ENCODE measurements around the gene CAPZB. TPM values are rescaled to one million over a fixed set of nuclear protein-coding genes. Genes with fewer than 3 reads are reported as not detected.
A peak's percentile ranks its signal among the peaks of the same experiment; 100 is the strongest.

The CAPZB gene
- total RNA-seq, 3 donors from 2014 or later, result 112 to 114 (median 113) TPM

DNA sequence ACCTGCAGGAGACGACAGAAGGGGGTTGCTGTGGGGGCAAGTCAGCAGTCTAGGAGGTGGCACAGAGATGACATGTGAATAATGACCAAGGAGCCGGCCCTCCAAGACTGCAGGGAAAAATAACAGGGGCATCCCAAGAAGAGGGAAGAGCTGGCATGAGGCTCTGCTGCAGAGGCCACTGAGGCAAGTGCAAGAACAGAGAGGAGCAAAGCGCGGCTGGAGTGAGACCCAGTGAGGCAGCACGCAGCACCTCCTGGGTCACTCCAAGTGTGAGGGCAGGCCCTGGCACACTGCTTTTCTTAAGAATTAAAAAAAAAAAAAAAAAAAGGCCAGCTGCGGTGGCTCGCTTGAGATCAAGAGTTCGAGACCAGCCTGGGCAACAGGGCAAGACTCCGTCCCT is 93.1 kb downstream of the CAPZB start:
- H3K27ac ChIP-seq, result peak overlapping the region; percentile 84 to 90
- intact Hi-C loops (cut with DNase I; ENCODE audit: low total_unique reads), result no loop called here
- H3K27me3 ChIP-seq, result no peaks in the 10 kb centered on the region
- no peak overlapping the region for H3K4me3 ChIP-seq
- TF ChIP-seq, protein P1, sequence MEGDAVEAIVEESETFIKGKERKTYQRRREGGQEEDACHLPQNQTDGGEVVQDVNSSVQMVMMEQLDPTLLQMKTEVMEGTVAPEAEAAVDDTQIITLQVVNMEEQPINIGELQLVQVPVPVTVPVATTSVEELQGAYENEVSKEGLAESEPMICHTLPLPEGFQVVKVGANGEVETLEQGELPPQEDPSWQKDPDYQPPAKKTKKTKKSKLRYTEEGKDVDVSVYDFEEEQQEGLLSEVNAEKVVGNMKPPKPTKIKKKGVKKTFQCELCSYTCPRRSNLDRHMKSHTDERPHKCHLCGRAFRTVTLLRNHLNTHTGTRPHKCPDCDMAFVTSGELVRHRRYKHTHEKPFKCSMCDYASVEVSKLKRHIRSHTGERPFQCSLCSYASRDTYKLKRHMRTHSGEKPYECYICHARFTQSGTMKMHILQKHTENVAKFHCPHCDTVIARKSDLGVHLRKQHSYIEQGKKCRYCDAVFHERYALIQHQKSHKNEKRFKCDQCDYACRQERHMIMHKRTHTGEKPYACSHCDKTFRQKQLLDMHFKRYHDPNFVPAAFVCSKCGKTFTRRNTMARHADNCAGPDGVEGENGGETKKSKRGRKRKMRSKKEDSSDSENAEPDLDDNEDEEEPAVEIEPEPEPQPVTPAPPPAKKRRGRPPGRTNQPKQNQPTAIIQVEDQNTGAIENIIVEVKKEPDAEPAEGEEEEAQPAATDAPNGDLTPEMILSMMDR (IDR thresholded peaks at IDR 0.05), result no peak
- H3K4me1 ChIP-seq, result peaks cover 4 to 5% of the 10 kb centered on the region in 2 donors
- H3K9me3 ChIP-seq, result no peaks in the 10 kb centered on the region
- no peaks in the 10 kb centered on the region for H3K36me3 ChIP-seq
- DNase-seq (ENCODE audit: low spot score in 2 of 2), result no peak

DNA sequence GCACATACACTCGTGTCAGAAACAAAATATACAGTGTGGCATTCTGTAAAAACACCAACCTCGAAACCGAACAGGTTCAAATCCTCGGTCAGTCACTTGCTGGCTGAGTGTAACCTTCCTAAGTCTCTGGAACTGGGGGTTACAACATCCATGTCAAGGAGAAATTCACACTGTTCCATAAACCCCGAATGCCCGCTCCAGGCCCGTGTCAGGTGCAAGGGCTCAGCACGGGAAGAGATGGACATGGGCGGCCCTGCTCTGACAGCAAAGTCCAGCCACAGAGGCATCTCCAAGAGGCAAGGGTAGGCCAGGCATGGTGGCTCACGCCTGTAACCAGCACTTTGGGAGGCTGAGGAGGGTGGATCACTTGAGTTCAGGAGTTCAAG is 93.8 kb downstream of the CAPZB start:
- Histone ChIP-seq H3K4me3 (peak overlapping the region in 1 of 3 donors; percentile 13), H3K27me3 (no peaks in the 10 kb centered on the region), H3K4me1 (peaks cover 4 to 7% of the 10 kb centered on the region in 2 donors), H3K9me3 (no peaks in the 10 kb centered on the region), H3K36me3 (no peaks in the 10 kb centered on the region), H3K27ac (peak overlapping the region; percentile 84 to 90)
- TF ChIP-seq, protein P1 (IDR thresholded peaks at IDR 0.05), result peak in 1 of 3 donors; percentile 1
- TF ChIP-seq POLR2A (IDR thresholded peaks at IDR 0.05), result no peak
- no peak for DNase-seq (ENCODE audit: low spot score in 2 of 2)
- intact Hi-C loops (cut with DNase I; ENCODE audit: low total_unique reads), result no loop called here

DNA sequence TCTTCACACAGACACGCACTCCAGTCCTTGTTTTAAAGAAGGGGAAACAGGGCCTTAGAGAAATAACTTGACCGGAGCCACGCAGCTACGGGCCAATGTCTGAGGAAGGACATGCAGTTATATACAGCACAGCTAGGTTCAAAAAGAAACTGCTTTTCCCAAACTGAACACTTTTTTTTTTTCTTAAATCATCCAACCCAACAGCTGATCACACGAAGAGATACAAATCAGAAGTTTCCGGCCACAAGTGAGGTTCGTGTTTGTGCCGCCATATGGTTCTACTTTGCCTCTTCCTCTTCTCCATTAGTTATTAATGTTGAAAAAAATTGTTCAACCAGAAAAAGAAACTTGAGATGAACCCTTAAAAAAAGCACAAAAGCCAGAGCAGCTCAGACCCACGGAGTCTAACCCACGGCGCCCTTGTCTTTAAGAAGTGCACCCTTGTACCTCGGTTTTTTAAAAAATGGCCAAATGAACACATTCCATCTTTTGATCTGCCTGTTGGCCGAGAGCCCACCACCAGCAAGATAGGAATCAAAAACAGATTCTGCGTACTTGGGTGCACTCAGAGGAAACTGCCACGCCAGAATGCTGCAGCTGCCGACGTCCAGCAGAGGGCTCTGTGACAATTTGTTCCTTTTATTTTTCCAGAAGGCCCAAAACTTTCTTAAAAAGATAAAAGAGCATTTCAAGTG is 94.3 kb downstream of the CAPZB start:
- intact Hi-C loops (cut with DNase I; ENCODE audit: low total_unique reads), result loop anchor here (1.0 kb wide), 1 partner anchor 13 kb away; no protein-coding TSS in a partner anchor
- no peaks in the 10 kb centered on the region for H3K27me3 ChIP-seq
- H3K27ac ChIP-seq, result peak overlapping the region; percentile 84 to 90
- no peaks in the 10 kb centered on the region for H3K9me3 ChIP-seq
- TF ChIP-seq, protein P1 (IDR thresholded peaks at IDR 0.05), result peak; percentile 84 to 87 (median 84)
- peak; percentile 21 to 62 (median 50) for TF ChIP-seq POLR2AphosphoS5 (IDR thresholded peaks at IDR 0.05)
- no peak for TF ChIP-seq POLR2A (IDR thresholded peaks at IDR 0.05)
- peaks cover 7 to 12% of the 10 kb centered on the region in 2 donors for H3K4me1 ChIP-seq
- DNase-seq (ENCODE audit: low spot score in 2 of 2), result peak in 1 of 2 donors; percentile 57
- H3K36me3 ChIP-seq, result no peaks in the 10 kb centered on the region
- H3K4me3 ChIP-seq, result peak overlapping the region; percentile 5 to 13 (median 8)

DNA sequence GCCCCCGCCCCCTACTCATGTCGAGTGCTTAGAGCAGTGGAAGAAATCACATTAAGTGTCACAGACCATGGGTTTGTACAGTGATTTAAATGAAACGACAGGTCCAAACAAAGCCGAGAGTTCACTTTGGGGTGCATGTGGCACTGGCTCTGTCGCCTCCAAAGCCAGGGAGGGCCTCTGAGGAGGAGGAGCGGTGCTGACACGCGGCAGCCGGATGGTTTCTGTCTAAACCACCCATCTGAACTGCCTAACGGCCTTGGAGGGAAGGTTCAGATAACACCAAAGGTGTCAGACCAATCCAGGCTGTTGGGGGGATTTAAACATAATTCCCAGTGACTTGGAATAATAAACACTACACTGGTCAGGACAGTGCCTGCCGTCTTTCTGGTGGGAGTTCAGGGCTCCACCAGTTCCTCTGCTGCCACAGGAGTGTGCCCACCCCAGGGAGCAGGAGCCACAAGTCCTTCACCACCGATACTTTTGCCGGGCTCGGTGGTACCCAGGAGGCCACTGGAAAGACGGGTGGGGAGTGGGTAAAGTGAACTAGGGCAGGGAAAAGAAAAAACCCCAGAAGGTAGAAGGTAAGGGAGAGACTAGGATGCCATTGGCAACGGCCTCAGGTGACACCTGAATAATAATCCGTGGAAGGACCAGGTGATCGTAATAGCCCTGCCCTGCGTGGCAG is 95.0 kb downstream of the CAPZB start:
- H3K4me3 ChIP-seq, result peak overlapping the region in 2 of 3 donors; percentile 5 to 13
- no peak for DNase-seq (ENCODE audit: low spot score in 2 of 2)
- no peaks in the 10 kb centered on the region for H3K9me3 ChIP-seq
- peak overlapping the region; percentile 84 to 90 for H3K27ac ChIP-seq
- TF ChIP-seq, protein P1 (IDR thresholded peaks at IDR 0.05), result no peak
- TF ChIP-seq POLR2A (IDR thresholded peaks at IDR 0.05), result no peak
- TF ChIP-seq POLR2AphosphoS5 (IDR thresholded peaks at IDR 0.05), result no peak
- H3K27me3 ChIP-seq, result no peaks in the 10 kb centered on the region
- H3K36me3 ChIP-seq, result no peaks in the 10 kb centered on the region
- intact Hi-C loops (cut with DNase I; ENCODE audit: low total_unique reads), result loop anchor here (1.0 kb wide), 1 partner anchor 12 kb away; no protein-coding TSS in a partner anchor
- H3K4me1 ChIP-seq, result peaks cover 7 to 20% of the 10 kb centered on the region in 2 donors

DNA sequence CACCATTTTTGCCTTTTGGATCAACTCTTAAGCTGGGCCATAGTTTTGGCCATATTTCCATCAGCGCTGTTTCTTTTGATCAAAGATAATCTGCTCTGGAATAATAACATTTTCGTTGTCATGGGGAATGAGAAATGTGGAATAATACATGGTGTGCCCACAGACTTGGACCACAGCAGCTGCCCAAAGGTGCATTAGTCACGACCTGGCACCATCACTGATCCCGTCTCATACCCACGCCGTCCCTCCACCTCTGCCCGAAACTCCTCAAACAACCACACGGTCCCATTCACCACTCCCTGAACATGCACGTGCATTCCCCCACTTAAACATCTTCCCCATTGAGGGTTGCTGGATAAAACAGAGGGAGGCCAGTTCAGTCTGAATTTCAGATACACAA is 96.4 kb downstream of the CAPZB start:
- H3K9me3 ChIP-seq, result no peaks in the 10 kb centered on the region
- no peak overlapping the region for H3K4me3 ChIP-seq
- peak in 1 of 2 donors; percentile 56 for DNase-seq (ENCODE audit: low spot score in 2 of 2)
- peaks cover 7 to 26% of the 10 kb centered on the region in 2 donors for H3K4me1 ChIP-seq
- no peak for TF ChIP-seq POLR2A (IDR thresholded peaks at IDR 0.05)
- TF ChIP-seq, protein P1 (IDR thresholded peaks at IDR 0.05), result no peak
- TF ChIP-seq POLR2AphosphoS5 (IDR thresholded peaks at IDR 0.05), result no peak
- H3K27me3 ChIP-seq, result no peaks in the 10 kb centered on the region
- H3K27ac ChIP-seq, result peak overlapping the region; percentile 50 to 84
- intact Hi-C loops (cut with DNase I; ENCODE audit: low total_unique reads), result loop anchor here (2.0 kb wide), 1 partner anchor 30 kb away; no protein-coding TSS in a partner anchor
- H3K36me3 ChIP-seq, result no peaks in the 10 kb centered on the region

Data from breast epithelium (tissue), 4 donors.